ENCODE measurements around the gene TRIM52. TPM values are rescaled to one million over a fixed set of nuclear protein-coding genes. Genes with fewer than 3 reads are reported as not detected.

Gene TRIM52
- total and polyA plus RNA-seq, 9 of the 15 experiments (the other 6 are each of a cell fraction or from before 2014, with no cell fraction given) = 3.3 to 21.9 (median 13.5) TPM

DNA sequence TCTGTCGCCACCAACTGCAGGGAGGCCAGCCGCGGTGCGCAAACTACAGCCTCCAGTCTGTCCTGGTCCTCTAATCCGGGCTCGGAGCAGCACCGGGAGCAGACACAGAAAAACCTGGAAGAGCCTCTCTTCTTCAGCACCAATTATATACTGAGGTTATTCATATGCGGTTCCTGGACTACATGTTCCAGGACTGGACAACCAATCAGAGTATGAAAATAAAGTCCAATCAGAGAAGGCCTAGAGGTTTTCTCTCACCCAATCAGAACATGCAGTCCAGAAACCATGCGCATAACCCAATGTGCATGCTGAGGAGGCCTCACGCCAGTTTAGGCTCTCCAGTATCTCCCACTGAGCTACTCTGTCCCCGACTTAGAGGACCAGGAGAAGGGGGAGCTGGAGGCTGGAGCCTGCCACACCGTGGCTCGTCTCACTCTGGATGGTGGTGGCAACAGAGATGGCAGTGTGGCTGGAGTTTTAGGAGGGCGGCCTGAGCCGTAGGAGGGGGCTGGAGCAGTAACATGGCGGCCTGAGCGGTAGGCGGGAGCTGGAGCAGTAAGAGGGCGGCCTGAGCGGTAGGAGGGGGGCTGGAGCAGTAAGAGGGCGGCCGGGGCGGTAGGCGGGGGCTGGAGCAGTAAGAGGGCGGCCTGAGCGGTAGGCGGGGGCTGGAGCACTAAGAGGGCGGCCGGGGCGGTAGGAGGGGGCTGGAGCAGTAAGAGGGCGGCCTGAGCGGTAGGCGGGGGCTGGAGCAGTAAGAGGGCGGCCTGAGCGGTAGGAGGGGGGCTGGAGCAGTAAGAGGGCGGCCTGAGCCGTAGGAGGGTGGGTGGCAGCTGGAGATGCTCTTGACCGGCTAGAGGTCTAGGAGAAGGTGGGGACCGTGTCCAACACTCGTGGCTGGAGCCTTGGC lies 20.4 kb upstream of the TRIM52 start (continued):
- no peak for TF ChIP-seq DLX4 (CRISPR knock-in tag; IDR thresholded peaks at IDR 0.05)
- TF ChIP-seq ELF1 (tag; IDR thresholded peaks at IDR 0.05) = 0 out of 2 replicates have a peak, but pooled peaks have one; percentile 32
- TF ChIP-seq NEUROD1 (IDR thresholded peaks at IDR 0.05; ENCODE audit: borderline replicate concordance, low read depth, low read length, partially characterized antibody) = no peak
- peak; percentile 21; the same call in 1 of the 2 replicates for TF ChIP-seq CHD2 (IDR thresholded peaks at IDR 0.05; ENCODE audit: low read depth, low read length)
- no peak for TF ChIP-seq ZNF407 (IDR thresholded peaks at IDR 0.05; ENCODE audit: low read depth)
- TF ChIP-seq ILF3 (IDR thresholded peaks at IDR 0.05; ENCODE audit: borderline replicate concordance) = no peak
- no peak; the same call in 1 of the 2 replicates for TF ChIP-seq ZBTB7A (IDR thresholded peaks at IDR 0.05; ENCODE audit: borderline replicate concordance, control insufficient read depth, low read depth, low read length)
- no peak for TF ChIP-seq MED1 (CRISPR knock-in tag; IDR thresholded peaks at IDR 0.05; ENCODE audit: borderline replicate concordance)
- no peak for TF ChIP-seq NFE2 (IDR thresholded peaks at IDR 0.05; ENCODE audit: low read depth)
- TF ChIP-seq YBX1 (IDR thresholded peaks at IDR 0.05) = no peak
- no peak for TF ChIP-seq ARHGAP35 (IDR thresholded peaks at IDR 0.05; ENCODE audit: partially characterized antibody)
- no peak for TF ChIP-seq ZFP36 (IDR thresholded peaks at IDR 0.05; ENCODE audit: low read depth, low read length, partially characterized antibody)
